Sigmoid colon (tissue), 3 donors: ENCODE results near the gene PSMB11.

Source experiments
- POLR2A ChIP-seq, 2 donors: fragments of 450-650 bp; IDR thresholded peaks; one replicate each; pipeline ENCODE4 v1.6.1; 2016; ENCODE audit warnings: antibody characterized with exemption in 2 of 2, mild to moderate bottlenecking in 2 of 2, moderate library complexity in 2 of 2
- TF ChIP-seq, protein P1 (sequence below), 4 experiments: fragments of 450-650 bp in 3 of 4; fragments of 200-600 bp in 1 of 4; IDR thresholded peaks; one replicate each; pipeline ENCODE4 v1.5.1; 2016 to 2019; ENCODE audit warnings: antibody characterized with exemption in 4 of 4, mild to moderate bottlenecking in 3 of 4, moderate library complexity in 2 of 4

DNA sequence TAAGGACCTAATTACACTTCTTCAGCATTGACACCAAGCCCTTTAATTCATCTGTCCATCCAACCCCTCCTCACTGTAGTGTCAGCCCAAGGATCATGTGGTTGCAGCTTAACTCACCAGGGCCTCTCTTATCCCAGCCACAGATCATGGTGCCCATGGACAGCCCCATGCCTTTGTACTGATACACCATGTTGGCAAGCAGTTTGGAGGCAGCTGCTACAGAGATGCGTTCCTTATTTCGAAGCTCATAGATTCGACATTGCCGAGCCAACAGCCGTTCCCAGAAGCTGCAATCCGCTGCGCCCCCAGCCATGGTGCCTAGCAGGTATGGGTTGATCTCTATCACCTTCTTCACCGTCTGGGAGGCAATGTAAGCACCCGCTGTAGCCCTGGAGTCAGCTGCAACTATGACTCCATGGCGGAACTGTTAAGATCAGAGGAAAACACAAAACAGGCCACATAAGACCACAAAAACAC is 8.7 kb upstream of the PSMB11 start:
- no peak for TF ChIP-seq POLR2A (IDR thresholded peaks at IDR 0.05)
- TF ChIP-seq, protein P1, sequence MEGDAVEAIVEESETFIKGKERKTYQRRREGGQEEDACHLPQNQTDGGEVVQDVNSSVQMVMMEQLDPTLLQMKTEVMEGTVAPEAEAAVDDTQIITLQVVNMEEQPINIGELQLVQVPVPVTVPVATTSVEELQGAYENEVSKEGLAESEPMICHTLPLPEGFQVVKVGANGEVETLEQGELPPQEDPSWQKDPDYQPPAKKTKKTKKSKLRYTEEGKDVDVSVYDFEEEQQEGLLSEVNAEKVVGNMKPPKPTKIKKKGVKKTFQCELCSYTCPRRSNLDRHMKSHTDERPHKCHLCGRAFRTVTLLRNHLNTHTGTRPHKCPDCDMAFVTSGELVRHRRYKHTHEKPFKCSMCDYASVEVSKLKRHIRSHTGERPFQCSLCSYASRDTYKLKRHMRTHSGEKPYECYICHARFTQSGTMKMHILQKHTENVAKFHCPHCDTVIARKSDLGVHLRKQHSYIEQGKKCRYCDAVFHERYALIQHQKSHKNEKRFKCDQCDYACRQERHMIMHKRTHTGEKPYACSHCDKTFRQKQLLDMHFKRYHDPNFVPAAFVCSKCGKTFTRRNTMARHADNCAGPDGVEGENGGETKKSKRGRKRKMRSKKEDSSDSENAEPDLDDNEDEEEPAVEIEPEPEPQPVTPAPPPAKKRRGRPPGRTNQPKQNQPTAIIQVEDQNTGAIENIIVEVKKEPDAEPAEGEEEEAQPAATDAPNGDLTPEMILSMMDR (IDR thresholded peaks at IDR 0.05), result no peak
